Right lung (tissue), 5 donors: Measurements from ENCODE around the gene ITPR2. TPM values are rescaled to one million over a fixed set of nuclear protein-coding genes. Genes with fewer than 3 reads are reported as not detected.
"Not testable (repeated sequence)": the region's sequence is repeated elsewhere in the genome, so short reads cannot be mapped to it uniquely, and the experiment has no call there.

Source experiments
- DNase-seq, 2 donors: peaks; one replicate each; pipeline ENCODE4 v3.0.0-alpha.2; 2013
- polyA plus RNA-seq, 5 donors: library from polyadenylated mRNA; unstranded; fragments of 120-200 nt; gene quantifications; one replicate each; pipeline versions ENCODE4 v1.2.1 to v1.2.3, GENCODE V29; 2013; ENCODE audit warnings: inconsistent platforms in 1 of 5, low replicate concordance in 1 of 5; ENCODE audit not compliant: insufficient read length in 5 of 5, insufficient read depth in 1 of 5

The ITPR2 gene
- polyA plus RNA-seq, 5 donors = 4.0 to 7.2 (median 6.9) TPM

- DNase-seq = no peak
Observed at GRCh38 chr12:26851031-26851809, 18.2 kb upstream of the ITPR2 start.

- no peak for DNase-seq
Observed at GRCh38 chr12:26848156-26848825, 15.3 kb upstream of the ITPR2 start.

GRCh38 chr12:26847431-26847830 is 14.4 kb upstream of the ITPR2 start:
- DNase-seq = no peak

GRCh38 chr12:26846416-26846815 is 13.4 kb upstream of the ITPR2 start:
- DNase-seq = no peak

- DNase-seq = peak; percentile 70 to 76
Observed at GRCh38 chr12:26845984-26846383, 13.0 kb upstream of the ITPR2 start.

GRCh38 chr12:26845057-26845666 is 12.2 kb upstream of the ITPR2 start:
- DNase-seq = no peak

GRCh38 chr12:26843311-26843710 is 10.3 kb upstream of the ITPR2 start:
- no peak for DNase-seq

GRCh38 chr12:26841085-26841484 is 8.1 kb upstream of the ITPR2 start:
- DNase-seq = no peak

GRCh38 chr12:26839512-26839911 is 6.5 kb upstream of the ITPR2 start:
- DNase-seq = no peak

GRCh38 chr12:26838888-26839416 is 6.0 kb upstream of the ITPR2 start:
- no peak for DNase-seq

- DNase-seq = no peak
Observed at GRCh38 chr12:26836201-26836600, 3.2 kb upstream of the ITPR2 start.

- not testable (repeated sequence) for DNase-seq
Observed at GRCh38 chr12:26834503-26835060, 1.6 kb upstream of the ITPR2 start.

GRCh38 chr12:26833743-26834490 is 923 bp upstream of the ITPR2 start:
- peak; percentile 36 to 47 for DNase-seq

- peak; percentile 63 to 73 for DNase-seq
Observed at GRCh38 chr12:26831951-26832821, 808 bp downstream of the ITPR2 start.

GRCh38 chr12:26830783-26831551 is 2.0 kb downstream of the ITPR2 start:
- no peak for DNase-seq

GRCh38 chr12:26830363-26830762 is 2.6 kb downstream of the ITPR2 start:
- no peak for DNase-seq

- no peak for DNase-seq
Observed at GRCh38 chr12:26828280-26829073, 4.5 kb downstream of the ITPR2 start.

- no peak for DNase-seq
Observed at GRCh38 chr12:26826437-26826836, 6.6 kb downstream of the ITPR2 start.
